Upper lobe of left lung (tissue), 6 donors: ENCODE measurements around the gene FBN3. TPM values are rescaled to one million over a fixed set of nuclear protein-coding genes. Genes with fewer than 3 reads are reported as not detected.
A peak's percentile ranks its signal among the peaks of the same experiment; 100 is the strongest.

Source experiments
- ATAC-seq, 2 donors: fragments of 200-7000 bp; cut with Tn5 transposase; one replicate each; pipeline ENCODE4 v1.9.1; 2022; ENCODE audit warnings: mild to moderate bottlenecking in 2 of 2, moderate library complexity in 2 of 2; ENCODE audit not compliant: low FRiP score in 2 of 2
- DNase-seq, 2 donors: peaks; one replicate each; pipeline ENCODE4 v3.0.0-alpha.2; 2019 to 2020
- H3K27ac ChIP-seq, 4 donors: fragments of 200-600 bp; sonication (generic); one replicate each; pipeline ENCODE4 v1.5.1; 2016 to 2019
- H3K27me3 ChIP-seq, 4 donors: fragments of 200-600 bp; sonication (generic); one replicate each; pipeline ENCODE4 v1.5.1; 2017 to 2019
- H3K36me3 ChIP-seq, 4 donors: fragments of 200-600 bp; sonication (generic); one replicate each; pipeline ENCODE4 v1.5.1; 2016 to 2019
- H3K4me1 ChIP-seq, 4 donors: fragments of 200-600 bp; sonication (generic); one replicate each; pipeline ENCODE4 v1.5.1; 2018 to 2019
- H3K4me3 ChIP-seq, 4 donors: fragments of 200-600 bp; sonication (generic); one replicate each; pipeline ENCODE4 v1.5.1; 2017 to 2019; ENCODE audit warnings: mild to moderate bottlenecking in 2 of 4, moderate library complexity in 1 of 4
- H3K9me3 ChIP-seq, 4 donors: fragments of 200-600 bp; sonication (generic); one replicate each; pipeline ENCODE4 v1.5.1; 2018 to 2019
- EP300 ChIP-seq, 4 donors: sonication (generic); formaldehyde crosslinking; IDR thresholded peaks; one replicate each; pipeline ENCODE4 v1.5.1; 2017; ENCODE audit warnings: antibody characterized with exemption in 4 of 4, control low read depth in 2 of 4
- POLR2A ChIP-seq, 4 donors: fragments of 450-650 bp; IDR thresholded peaks; one replicate each; pipeline ENCODE4 v1.5.1; 2016 to 2017; ENCODE audit warnings: antibody characterized with exemption in 4 of 4, mild to moderate bottlenecking in 2 of 4
- POLR2AphosphoS5 ChIP-seq, 2 donors: sonication (generic); formaldehyde crosslinking; IDR thresholded peaks; one replicate each; pipeline ENCODE4 v1.5.1; 2017; ENCODE audit warnings: antibody characterized with exemption in 2 of 2
- WGBS, 2 donors: methylation state at CpG; one replicate each; pipeline ENCODE4 v1.1.5; 2017 to 2018; 5-methylcytosine and 5-hydroxymethylcytosine counted together
- total RNA-seq, 6 donors: library from RNA; depleted of rRNA in 4 of 6; stranded (reverse); fragments of >200 nt in 4 of 6; gene quantifications; one replicate each; pipeline versions ENCODE4 v1.1.0 to v1.2.1, GENCODE V29; 2016 to 2021
- TF ChIP-seq, protein P1 (sequence below), 6 experiments: fragments of 450-650 bp in 4 of 6; fragments of 200-600 bp in 2 of 6; sonication (generic) in 2 of 6; IDR thresholded peaks; one replicate each; pipeline ENCODE4 v1.5.1; 2016 to 2019; ENCODE audit warnings: antibody characterized with exemption in 6 of 6
- donor health status: DM: no; HTN: no; CAD: no; lungs with moderate emphysema.
- donor health status: DM: no; HTN: yes; CAD: no; lungs with severe emphysema.

The FBN3 gene
- total RNA-seq: 100 to 1,000 TPM in 1 of 6 donors, 10 to 100 TPM in 1, 1 to 10 TPM in 3, under 1 TPM in 1; 0.10 to 106 (median 8.0) TPM

DNA sequence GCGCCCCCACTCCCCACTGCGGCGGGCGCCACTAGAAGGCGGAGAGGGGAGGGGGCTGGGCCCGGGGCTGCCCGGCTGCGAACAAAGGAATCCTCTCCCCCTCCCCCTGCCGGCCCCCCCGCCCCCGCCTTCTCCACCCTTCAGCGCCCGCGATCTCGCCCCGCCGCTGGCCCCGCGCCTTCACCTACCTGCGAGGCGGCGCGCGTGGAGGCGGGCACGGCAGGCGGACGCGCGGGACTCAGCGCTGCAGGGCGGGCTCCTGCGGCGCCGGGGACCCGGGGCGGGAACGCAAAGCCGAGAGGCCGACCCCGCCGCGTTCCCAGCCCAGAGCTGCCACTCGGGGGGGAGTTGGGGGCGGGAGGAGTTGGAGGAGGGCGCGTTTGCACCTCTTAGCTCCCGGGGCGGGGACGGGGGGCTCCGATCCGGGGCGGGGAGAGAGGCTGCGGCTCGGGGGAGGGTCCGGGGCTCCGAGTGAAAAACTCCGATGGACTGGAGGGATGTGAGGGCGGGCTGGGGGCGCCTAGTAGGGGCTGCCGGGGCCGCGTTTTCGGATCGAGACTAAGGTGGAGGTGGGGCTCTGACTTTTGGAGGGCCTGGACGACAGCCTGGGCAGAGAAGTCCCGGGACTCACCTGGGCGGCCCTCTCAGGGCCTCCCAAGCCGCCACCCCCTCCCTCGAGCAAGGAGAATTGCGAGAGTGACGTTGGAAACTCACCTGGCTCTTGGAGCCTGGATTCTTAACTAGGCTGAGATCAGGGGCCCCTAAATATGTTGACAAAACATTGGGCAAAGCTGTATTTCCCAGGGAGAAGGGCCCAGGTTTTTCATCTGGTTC, at the start of gene FBN3:
Gene FBN3, minus strand, starts transcription at position 332 of the 834 bp plus-strand sequence. CDS start 2,112 bp downstream, outside the sequence.
- peaks cover 4 to 21% (median 13%) of the 10 kb centered on the region in 4 donors for H3K27me3 ChIP-seq
- H3K9me3 ChIP-seq: no peaks in the 10 kb centered on the region
- TF ChIP-seq, protein P1, sequence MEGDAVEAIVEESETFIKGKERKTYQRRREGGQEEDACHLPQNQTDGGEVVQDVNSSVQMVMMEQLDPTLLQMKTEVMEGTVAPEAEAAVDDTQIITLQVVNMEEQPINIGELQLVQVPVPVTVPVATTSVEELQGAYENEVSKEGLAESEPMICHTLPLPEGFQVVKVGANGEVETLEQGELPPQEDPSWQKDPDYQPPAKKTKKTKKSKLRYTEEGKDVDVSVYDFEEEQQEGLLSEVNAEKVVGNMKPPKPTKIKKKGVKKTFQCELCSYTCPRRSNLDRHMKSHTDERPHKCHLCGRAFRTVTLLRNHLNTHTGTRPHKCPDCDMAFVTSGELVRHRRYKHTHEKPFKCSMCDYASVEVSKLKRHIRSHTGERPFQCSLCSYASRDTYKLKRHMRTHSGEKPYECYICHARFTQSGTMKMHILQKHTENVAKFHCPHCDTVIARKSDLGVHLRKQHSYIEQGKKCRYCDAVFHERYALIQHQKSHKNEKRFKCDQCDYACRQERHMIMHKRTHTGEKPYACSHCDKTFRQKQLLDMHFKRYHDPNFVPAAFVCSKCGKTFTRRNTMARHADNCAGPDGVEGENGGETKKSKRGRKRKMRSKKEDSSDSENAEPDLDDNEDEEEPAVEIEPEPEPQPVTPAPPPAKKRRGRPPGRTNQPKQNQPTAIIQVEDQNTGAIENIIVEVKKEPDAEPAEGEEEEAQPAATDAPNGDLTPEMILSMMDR (IDR thresholded peaks at IDR 0.05): no peak
- TF ChIP-seq POLR2AphosphoS5 (IDR thresholded peaks at IDR 0.05) (no peak), POLR2A (IDR thresholded peaks at IDR 0.05) (no peak), EP300 (IDR thresholded peaks at IDR 0.05) (no peak)
- peak; percentile 62 to 87 for DNase-seq
- peaks cover 13 to 37% (median 25%) of the 10 kb centered on the region in 4 donors for H3K4me1 ChIP-seq
- H3K36me3 ChIP-seq: no peaks in the 10 kb centered on the region
- peak within 1 kb of the TSS in 2 of 4 donors; percentile 32 to 55 for H3K27ac ChIP-seq
- ATAC-seq: no peak
- peak within 1 kb of the TSS in 3 of 4 donors; percentile 36 to 43 (median 40) for H3K4me3 ChIP-seq
- 19 to 24% methylated on average over 12 to 18 of the region's 72 CpGs for whole genome bisulfite sequencing, 2 donors

GRCh38 chr19:8196271-8196927, 47.0 kb upstream of the FBN3 start:
- Histone ChIP-seq H3K9me3 (no peaks in the 10 kb centered on the region), H3K27ac (no peak overlapping the region), H3K4me3 (no peak overlapping the region), H3K36me3 (no peaks in the 10 kb centered on the region), H3K27me3 (no peaks in the 10 kb centered on the region), H3K4me1 (peaks cover 20 to 31% (median 23%) of the 10 kb centered on the region in 4 donors)
- 55% methylated on average over 9 to 10 of the region's 10 CpGs for WGBS, 2 donors
- ATAC-seq (no peak), DNase-seq (no peak)
- TF ChIP-seq POLR2AphosphoS5 (IDR thresholded peaks at IDR 0.05): no peak
- TF ChIP-seq EP300 (IDR thresholded peaks at IDR 0.05): no peak
- no peak for TF ChIP-seq POLR2A (IDR thresholded peaks at IDR 0.05)
- TF ChIP-seq, protein P1 (IDR thresholded peaks at IDR 0.05): no peak

DNA sequence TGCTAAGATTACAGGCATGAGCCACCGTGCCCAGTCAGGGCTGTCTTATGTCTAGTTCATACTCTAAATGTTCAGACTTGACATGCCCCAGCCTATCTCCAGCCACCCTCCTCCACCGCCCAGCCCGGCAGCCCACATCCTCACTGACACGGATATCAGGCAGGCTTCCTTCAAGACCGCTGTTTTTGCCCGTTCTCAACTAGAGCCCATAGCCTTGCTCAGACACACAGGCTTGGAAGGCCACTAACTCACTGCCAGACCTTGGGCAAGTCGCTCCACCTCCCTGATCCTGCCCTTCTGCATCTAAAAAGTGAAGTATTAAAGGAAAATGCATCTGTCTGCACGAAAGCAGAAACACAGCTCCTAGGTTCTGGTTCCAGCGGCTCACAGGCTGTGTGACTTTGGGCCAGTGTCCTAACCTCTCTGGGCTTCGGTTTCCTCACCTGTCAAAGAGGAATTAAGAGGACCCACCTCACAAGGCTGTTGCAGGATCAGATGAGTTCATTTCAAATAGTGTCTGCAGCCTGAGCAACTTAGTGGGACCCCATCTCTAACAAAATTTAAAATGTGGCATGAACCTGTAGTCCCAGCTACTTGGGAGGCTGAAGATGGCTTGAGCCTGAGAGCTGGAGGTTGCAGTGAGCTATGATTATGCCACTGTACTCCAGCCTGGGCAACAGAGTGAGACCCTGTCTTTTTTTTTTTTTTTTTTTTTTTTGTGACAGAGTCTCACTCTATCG, 45.3 kb upstream of the FBN3 start:
- Histone ChIP-seq H3K9me3 (no peaks in the 10 kb centered on the region), H3K36me3 (no peaks in the 10 kb centered on the region), H3K27me3 (no peaks in the 10 kb centered on the region), H3K4me3 (peak overlapping the region in 1 of 4 donors; percentile 11), H3K4me1 (peaks cover 20 to 31% (median 23%) of the 10 kb centered on the region in 4 donors), H3K27ac (peak overlapping the region; percentile 51 to 85 (median 72))
- 40 to 60% methylated on average over 11 of the region's 11 CpGs for WGBS, 2 donors
- ATAC-seq: peak; percentile 47 to 50
- peak; percentile 37 to 59 for DNase-seq
- TF ChIP-seq EP300 (IDR thresholded peaks at IDR 0.05): no peak
- peak in 1 of 4 donors; percentile 6 for TF ChIP-seq POLR2A (IDR thresholded peaks at IDR 0.05)
- TF ChIP-seq, protein P1 (IDR thresholded peaks at IDR 0.05): no peak

DNA sequence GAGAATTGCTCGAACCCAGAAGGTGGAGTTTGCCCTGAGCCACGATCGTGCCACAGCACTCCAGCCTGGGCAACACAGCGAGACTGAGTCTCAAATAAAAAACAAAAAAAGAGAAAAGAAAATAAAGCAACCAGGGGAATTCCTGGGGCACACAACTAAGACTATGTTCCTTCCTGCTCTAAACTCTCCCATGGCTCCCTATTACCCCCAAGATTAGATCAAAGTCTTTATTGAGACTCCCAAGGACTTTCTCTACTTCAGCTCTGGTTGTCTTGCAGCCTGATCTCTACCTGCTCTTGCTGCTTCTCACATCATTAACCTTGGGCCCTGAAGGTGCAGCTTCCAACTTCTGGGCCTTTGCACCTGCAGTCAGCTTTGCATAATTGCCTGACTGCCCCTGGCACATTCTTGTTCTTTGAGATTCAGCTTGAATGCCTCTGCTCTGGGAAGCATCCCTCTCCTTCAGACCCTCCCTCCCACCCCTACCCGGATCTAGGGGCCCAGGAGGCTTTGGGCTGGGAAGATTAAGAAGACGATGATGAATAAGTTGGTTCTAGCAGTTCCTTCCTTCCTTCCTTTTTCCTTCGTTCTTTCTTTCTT, 42.9 kb upstream of the FBN3 start:
- 66 to 73% methylated on average over 7 of the region's 7 CpGs for WGBS, 2 donors
- TF ChIP-seq POLR2A (IDR thresholded peaks at IDR 0.05): no peak
- no peak for TF ChIP-seq EP300 (IDR thresholded peaks at IDR 0.05)
- TF ChIP-seq POLR2AphosphoS5 (IDR thresholded peaks at IDR 0.05): no peak
- TF ChIP-seq, protein P1 (IDR thresholded peaks at IDR 0.05): no peak
- Histone ChIP-seq H3K9me3 (no peaks in the 10 kb centered on the region), H3K27ac (no peak overlapping the region), H3K27me3 (no peaks in the 10 kb centered on the region), H3K4me1 (peaks cover 20 to 31% (median 23%) of the 10 kb centered on the region in 4 donors), H3K36me3 (no peaks in the 10 kb centered on the region), H3K4me3 (no peak overlapping the region)
- ATAC-seq (no peak), DNase-seq (no peak)
